ENCODE results near the gene CHPT1. TPM values are rescaled to one million over a fixed set of nuclear protein-coding genes. Genes with fewer than 3 reads are reported as not detected.
"Not testable (repeated sequence)": the region's sequence is repeated elsewhere in the genome, so short reads cannot be mapped to it uniquely, and the experiment has no call there.

The CHPT1 gene
- total and polyA plus RNA-seq, 10 donors: 26.8 to 115 (median 45.3) TPM

GRCh38 chr12:101729842-101730241, 32.4 kb downstream of the CHPT1 start:
- TF ChIP-seq POLR2AphosphoS5 (IDR thresholded peaks at IDR 0.05) (no peak), POLR2A (IDR thresholded peaks at IDR 0.05) (no peak)
- TF ChIP-seq, protein P1, sequence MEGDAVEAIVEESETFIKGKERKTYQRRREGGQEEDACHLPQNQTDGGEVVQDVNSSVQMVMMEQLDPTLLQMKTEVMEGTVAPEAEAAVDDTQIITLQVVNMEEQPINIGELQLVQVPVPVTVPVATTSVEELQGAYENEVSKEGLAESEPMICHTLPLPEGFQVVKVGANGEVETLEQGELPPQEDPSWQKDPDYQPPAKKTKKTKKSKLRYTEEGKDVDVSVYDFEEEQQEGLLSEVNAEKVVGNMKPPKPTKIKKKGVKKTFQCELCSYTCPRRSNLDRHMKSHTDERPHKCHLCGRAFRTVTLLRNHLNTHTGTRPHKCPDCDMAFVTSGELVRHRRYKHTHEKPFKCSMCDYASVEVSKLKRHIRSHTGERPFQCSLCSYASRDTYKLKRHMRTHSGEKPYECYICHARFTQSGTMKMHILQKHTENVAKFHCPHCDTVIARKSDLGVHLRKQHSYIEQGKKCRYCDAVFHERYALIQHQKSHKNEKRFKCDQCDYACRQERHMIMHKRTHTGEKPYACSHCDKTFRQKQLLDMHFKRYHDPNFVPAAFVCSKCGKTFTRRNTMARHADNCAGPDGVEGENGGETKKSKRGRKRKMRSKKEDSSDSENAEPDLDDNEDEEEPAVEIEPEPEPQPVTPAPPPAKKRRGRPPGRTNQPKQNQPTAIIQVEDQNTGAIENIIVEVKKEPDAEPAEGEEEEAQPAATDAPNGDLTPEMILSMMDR (IDR thresholded peaks at IDR 0.05 in 8 of 11, conservative IDR thresholded peaks at IDR 0.05 in 3 of 11): no peak
- DNase-seq: no peak
- Histone ChIP-seq H3K9me3 (no peaks in the 10 kb centered on the region), H3K4me3 (no peak overlapping the region), H3K36me3 (peaks cover 0 to 99% (median 18%) of the 10 kb centered on the region in 6 donors), H3K27me3 (replicated peaks in 1 of 7) (no peaks in the 10 kb centered on the region), H3K27ac (no peak overlapping the region), H3K4me1 (no peaks in the 10 kb centered on the region)
- intact Hi-C loops (cut with DNase I; ENCODE audit: low total_unique reads): no loop called here

- TF ChIP-seq POLR2A (IDR thresholded peaks at IDR 0.05) (no peak), POLR2AphosphoS5 (IDR thresholded peaks at IDR 0.05) (no peak)
- TF ChIP-seq, protein P1 (IDR thresholded peaks at IDR 0.05 in 8 of 11, conservative IDR thresholded peaks at IDR 0.05 in 3 of 11): no peak
- no peaks in the 10 kb centered on the region for H3K9me3 ChIP-seq
- H3K4me3 ChIP-seq: no peak overlapping the region
- no peak for DNase-seq
- whole genome bisulfite sequencing, 5 donors: 60 to 68% (median 66%) methylated on average over 1 of the region's 1 CpG
- intact Hi-C loops (cut with DNase I; ENCODE audit: low total_unique reads): no loop called here
- no peaks in the 10 kb centered on the region for H3K4me1 ChIP-seq
- H3K36me3 ChIP-seq: peaks cover 0 to 92% (median 10%) of the 10 kb centered on the region in 6 donors
- H3K27ac ChIP-seq: no peak overlapping the region
- H3K27me3 ChIP-seq (replicated peaks in 1 of 7): no peaks in the 10 kb centered on the region
Observed at GRCh38 chr12:101732318-101732717, 34.9 kb downstream of the CHPT1 start.

DNA sequence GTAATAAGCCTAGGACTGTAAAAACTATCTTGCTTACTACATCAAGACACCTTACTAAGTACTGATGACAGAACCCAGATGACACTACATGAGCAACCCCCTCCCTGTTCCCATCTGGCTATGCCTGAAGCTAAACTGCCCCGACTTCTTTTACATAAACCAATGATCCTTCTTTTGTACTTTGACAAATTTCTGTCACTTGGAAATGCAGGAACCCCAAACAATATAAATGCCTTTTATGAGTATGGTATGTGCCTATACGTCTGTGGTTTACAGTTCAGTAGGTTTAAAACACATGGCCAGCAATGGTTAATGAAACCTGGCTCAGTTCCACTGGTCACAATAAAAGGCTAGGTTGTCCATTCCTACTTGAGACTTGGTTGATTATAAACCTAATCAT, 35.7 kb downstream of the CHPT1 start:
- DNase-seq: no peak
- no peaks in the 10 kb centered on the region for H3K4me1 ChIP-seq
- no peak overlapping the region for H3K4me3 ChIP-seq
- no peaks in the 10 kb centered on the region for H3K9me3 ChIP-seq
- 87 to 92% (median 90%) methylated on average over 2 of the region's 2 CpGs for WGBS, 5 donors
- TF ChIP-seq POLR2AphosphoS5 (IDR thresholded peaks at IDR 0.05) (no peak), POLR2A (IDR thresholded peaks at IDR 0.05) (no peak)
- TF ChIP-seq, protein P1 (IDR thresholded peaks at IDR 0.05 in 8 of 11, conservative IDR thresholded peaks at IDR 0.05 in 3 of 11): no peak
- no peaks in the 10 kb centered on the region for H3K27me3 ChIP-seq (replicated peaks in 1 of 7)
- peaks cover 0 to 92% (median 10%) of the 10 kb centered on the region in 6 donors for H3K36me3 ChIP-seq
- no peak overlapping the region for H3K27ac ChIP-seq
- intact Hi-C loops (cut with DNase I; ENCODE audit: low total_unique reads): no loop called here

DNA sequence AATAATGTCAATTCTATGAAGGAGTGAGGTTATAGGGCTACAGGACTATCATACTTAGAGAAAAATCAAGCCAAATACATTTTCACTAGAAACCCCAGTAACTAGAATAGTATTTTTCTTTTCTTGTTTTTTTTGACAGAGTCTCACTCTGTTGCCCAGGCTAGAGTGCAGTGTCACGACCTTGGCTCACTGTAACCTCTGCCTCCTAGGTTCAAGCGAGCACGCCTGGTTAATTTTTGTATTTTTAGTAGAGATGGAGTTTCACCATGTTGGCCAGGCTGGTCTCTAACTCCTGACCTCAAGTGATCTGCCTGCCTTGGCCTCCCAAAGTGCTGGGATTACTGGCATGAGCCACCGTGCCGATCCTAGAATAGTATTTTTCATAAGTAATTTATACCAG, 37.0 kb downstream of the CHPT1 start:
- H3K27ac ChIP-seq; H3K9me3 ChIP-seq; H3K4me3 ChIP-seq; H3K4me1 ChIP-seq; H3K27me3 ChIP-seq (replicated peaks in 1 of 7); DNase-seq; intact Hi-C loops (cut with DNase I; ENCODE audit: low total_unique reads): not testable (repeated sequence)
- peaks cover 0 to 92% (median 20%) of the 10 kb centered on the region in 6 donors for H3K36me3 ChIP-seq
- 93 to 96% (median 93%) methylated on average over 5 of the region's 5 CpGs for WGBS, 5 donors

DNA sequence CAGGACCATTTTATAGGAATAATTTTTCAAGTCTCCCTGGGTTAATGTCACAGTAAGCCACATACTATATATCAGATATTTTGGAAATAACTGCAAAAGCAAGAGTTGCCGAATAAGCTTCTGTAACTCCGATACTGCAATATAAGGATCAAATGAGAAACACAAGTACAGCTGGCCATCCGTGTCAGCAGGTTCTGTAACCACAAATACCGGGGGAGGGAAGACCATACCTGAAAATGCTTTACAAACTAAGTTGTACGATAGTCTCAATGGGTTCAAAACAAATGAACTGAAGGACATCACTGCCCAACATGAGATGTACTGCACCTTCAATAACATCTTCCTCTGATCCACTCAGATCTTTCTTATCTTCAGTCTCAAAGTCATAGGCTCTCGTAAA, 40.0 kb downstream of the CHPT1 start:
- Histone ChIP-seq H3K27ac (no peak overlapping the region), H3K27me3 (replicated peaks in 1 of 7) (no peaks in the 10 kb centered on the region), H3K4me3 (no peak overlapping the region), H3K36me3 (peaks cover 0 to 91% (median 21%) of the 10 kb centered on the region in 6 donors), H3K4me1 (peaks cover 0 to 5% (median 0%) of the 10 kb centered on the region in 6 donors), H3K9me3 (peaks cover 0 to 7% (median 0%) of the 10 kb centered on the region in 8 donors)
- DNase-seq: no peak
- no peak for TF ChIP-seq POLR2A (IDR thresholded peaks at IDR 0.05)
- TF ChIP-seq, protein P1 (IDR thresholded peaks at IDR 0.05 in 8 of 11, conservative IDR thresholded peaks at IDR 0.05 in 3 of 11): no peak
- TF ChIP-seq POLR2AphosphoS5 (IDR thresholded peaks at IDR 0.05): no peak
- 87 to 94% (median 92%) methylated on average over 6 of the region's 6 CpGs for WGBS, 5 donors
- intact Hi-C loops (cut with DNase I; ENCODE audit: low total_unique reads): no loop called here

Measured in spleen (tissue), 11 donors.